Endometrial microvascular endothelial cells (primary cell): Measurements from ENCODE around the gene PTBP3. TPM values are rescaled to one million over a fixed set of nuclear protein-coding genes. Genes with fewer than 3 reads are reported as not detected.
"Not testable (repeated sequence)": the region's sequence is repeated elsewhere in the genome, so short reads cannot be mapped to it uniquely, and the experiment has no call there.

ENCODE experiments used
- in situ Hi-C: cut with HindIII; loops from 2 replicates; pipeline ENCODE4 v1.10.0; 2017; ENCODE audit warnings: low sequenced_read_pairs, low pct_unique_long_range_greater_than_20kb; ENCODE audit errors: inconsistent ontology term
- total RNA-seq: library from RNA; depleted of rRNA; stranded (reverse); fragments of >200 nt; gene quantifications from one replicate; pipeline ENCODE4 v1.2.3, GENCODE V29; 2015; ENCODE audit errors: inconsistent ontology term

The PTBP3 gene
- total RNA-seq, 1 donor from 2014 or later = 48.1 TPM

DNA sequence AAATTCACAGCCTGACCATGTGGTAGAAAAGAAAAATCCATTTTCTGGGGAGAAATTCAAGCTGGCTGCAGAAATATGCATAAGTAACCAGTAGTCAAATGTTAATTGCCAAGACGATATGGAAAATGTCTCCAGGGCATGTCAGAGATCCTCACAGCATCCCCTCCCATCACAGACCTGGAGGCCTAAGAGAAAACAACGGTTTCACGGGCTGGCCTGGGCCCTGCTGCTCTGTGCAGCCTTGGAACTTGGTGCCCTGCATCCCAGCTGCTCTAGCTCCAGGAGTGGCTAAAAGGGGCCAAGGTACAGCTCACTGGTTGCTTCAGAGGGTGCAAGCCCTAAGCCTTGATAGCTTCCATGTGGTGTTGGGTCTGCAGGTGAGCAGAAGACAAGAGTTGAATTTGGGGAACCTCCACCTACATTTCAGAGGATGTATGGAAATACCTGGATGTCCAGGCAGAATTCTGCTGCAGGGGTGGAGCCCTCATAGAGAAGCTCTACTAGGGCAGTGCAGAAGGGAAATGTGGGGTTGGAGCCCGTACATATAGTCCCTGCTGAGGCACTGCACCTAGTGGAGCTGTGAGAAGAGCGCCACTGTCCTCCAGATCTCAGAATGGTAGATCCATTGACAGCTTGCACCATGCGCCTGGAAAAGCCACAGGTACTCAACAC is 49.7 kb downstream of the PTBP3 start:
- in situ Hi-C loops = no loop called here

- in situ Hi-C loops = not testable (repeated sequence)
These were observed 50.6 kb downstream of the PTBP3 start for GRCh38 chr9:112282841-112283240.

- in situ Hi-C loops = no loop called here
These were observed 52.5 kb downstream of the PTBP3 start for GRCh38 chr9:112280904-112281303.

GRCh38 chr9:112279501-112279900 is 53.9 kb downstream of the PTBP3 start:
- in situ Hi-C loops = no loop called here

GRCh38 chr9:112278152-112278551 is 55.3 kb downstream of the PTBP3 start:
- in situ Hi-C loops = no loop called here

- in situ Hi-C loops = no loop called here
These were observed 58.8 kb downstream of the PTBP3 start for GRCh38 chr9:112274600-112274999.

DNA sequence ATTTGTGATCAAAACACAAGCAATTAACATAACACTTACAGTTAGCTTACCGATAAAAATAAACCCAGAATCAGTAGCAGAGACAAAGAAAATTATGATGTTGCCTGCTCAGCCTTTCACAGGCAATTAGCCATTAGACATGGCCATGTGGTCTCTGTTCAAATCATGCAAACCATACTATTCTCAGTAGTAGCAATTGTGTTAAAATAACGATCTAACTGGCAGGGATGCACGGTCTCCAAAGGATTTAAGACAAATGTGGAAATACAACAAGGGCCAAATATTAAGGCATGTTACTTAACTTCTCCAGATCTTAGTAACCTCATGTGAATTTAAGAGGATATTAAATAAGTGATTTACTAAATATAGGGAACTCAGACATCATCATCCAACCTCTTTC is 59.5 kb downstream of the PTBP3 start:
- in situ Hi-C loops = no loop called here

GRCh38 chr9:112271466-112272098 is 61.8 kb downstream of the PTBP3 start:
- in situ Hi-C loops = no loop called here

DNA sequence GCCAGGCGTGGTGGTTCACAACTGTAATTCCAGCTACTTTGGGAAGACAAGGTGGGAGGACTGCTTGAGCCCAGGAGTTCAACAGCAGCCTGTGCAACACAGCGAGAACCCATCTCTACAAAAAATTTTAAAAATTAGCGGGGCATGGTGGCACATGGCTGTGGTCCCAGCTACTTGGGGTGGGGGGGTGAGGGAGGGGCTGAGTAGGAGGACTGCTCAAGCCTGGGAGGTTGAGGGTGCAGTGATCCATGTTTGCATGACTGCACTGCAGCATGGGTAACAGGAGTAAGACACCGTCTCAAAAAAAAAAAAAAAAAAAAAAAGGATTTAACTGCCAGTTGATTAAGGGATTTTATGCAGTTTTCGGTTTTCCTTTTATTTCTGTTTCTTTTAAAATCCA is 65.0 kb downstream of the PTBP3 start:
- in situ Hi-C loops = no loop called here

DNA sequence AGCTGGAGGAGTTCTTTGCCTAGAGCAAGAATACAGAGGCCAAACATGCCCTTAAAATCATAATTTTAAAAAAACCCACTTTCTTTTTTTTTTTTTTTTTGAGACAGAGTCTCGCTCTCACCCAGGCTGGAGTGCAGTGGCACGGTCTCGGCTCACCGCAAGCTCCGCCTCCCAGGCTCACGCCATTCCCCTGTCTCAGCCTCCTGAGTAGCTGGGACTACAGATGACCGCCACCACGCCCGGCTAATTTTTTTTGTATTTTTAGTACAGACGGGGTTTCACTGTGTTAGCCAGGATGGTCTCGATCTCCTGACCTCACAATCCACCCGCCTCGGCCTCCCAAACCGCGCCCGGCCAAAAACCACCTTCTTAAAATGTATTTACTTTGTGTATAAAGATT is 66.3 kb downstream of the PTBP3 start:
- in situ Hi-C loops = not testable (repeated sequence)

GRCh38 chr9:112265391-112265790 is 68.0 kb downstream of the PTBP3 start:
- in situ Hi-C loops = no loop called here

- in situ Hi-C loops = no loop called here
These were observed 70.8 kb downstream of the PTBP3 start for GRCh38 chr9:112262577-112262976.

- in situ Hi-C loops = no loop called here
These were observed 72.3 kb downstream of the PTBP3 start for GRCh38 chr9:112261133-112261532.

GRCh38 chr9:112258106-112258505 is 75.3 kb downstream of the PTBP3 start:
- in situ Hi-C loops = no loop called here

DNA sequence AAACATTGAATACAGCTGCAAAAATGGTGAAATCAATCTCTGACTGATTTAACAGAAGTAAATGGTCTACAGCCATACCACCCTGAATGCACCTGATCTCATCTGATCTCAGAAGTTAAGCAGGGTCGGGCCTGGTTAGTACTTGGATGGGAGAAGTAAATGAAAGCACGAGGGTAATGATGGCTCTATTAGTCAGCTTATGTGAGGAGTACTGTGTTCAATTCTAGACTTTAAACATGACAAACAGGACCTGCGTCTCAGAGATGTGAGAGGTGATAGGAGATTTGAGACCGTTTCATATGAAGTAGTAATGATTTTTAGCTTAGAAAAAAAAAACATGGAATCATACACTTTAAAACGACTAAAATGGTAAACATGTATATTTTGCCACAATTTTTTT is 81.2 kb downstream of the PTBP3 start:
- in situ Hi-C loops = no loop called here

GRCh38 chr9:112249277-112249676 is 84.1 kb downstream of the PTBP3 start:
- in situ Hi-C loops = no loop called here

- in situ Hi-C loops = no loop called here
These were observed 84.7 kb downstream of the PTBP3 start for GRCh38 chr9:112248722-112249121.

- in situ Hi-C loops = no loop called here
These were observed 86.3 kb downstream of the PTBP3 start for GRCh38 chr9:112247090-112247489.

GRCh38 chr9:112245126-112245525 is 88.3 kb downstream of the PTBP3 start:
- in situ Hi-C loops = no loop called here

DNA sequence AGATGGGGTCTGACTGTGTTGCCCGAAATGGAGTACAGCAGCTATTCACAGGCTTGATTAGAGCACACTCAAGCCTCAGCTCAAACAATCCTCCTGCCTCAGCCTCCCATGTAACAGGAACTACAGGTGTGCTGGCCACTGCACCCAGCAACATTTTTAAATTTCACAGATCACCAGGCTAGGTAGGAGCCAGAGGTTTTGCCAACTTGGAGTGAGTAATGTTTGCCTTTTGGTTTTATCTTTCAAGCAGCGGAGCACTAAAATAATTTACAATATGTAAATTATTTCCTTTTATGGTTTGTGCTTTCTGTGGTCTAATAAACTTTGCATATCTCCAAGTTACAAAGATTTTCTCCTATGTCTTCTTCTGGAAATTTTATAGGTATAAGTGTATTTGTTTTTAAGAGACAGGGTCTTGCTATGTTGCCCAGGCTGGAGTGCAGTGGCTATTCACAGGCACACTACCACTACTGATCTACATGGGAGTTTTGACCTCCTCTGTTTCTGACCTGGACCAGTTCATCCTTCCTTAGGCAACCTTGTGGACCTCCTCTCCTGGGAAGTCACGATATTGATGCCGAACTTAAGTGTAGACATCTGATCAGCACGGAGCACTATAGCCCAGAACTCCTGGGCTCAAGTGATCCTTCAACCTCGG is 91.1 kb downstream of the PTBP3 start:
- in situ Hi-C loops = no loop called here
